Adipocyte (in vitro differentiated cells): ENCODE results near the gene PDSS2.
A peak's percentile ranks its signal among the peaks of the same experiment; 100 is the strongest.

ENCODE experiments used
- DNase-seq: peaks from one replicate; pipeline ENCODE4 v3.0.0-alpha.2; 2015; ENCODE audit warnings: low read depth
- H3K27me3 ChIP-seq: replicated peaks from 2 replicates; pipeline ENCODE4 v1.7.0; 2013; ENCODE audit warnings: mild to moderate bottlenecking, low read length, moderate library complexity; ENCODE audit not compliant: control insufficient read depth, insufficient read depth
- H3K36me3 ChIP-seq: 2 replicates; pipeline ENCODE4 v1.7.0; 2013; ENCODE audit warnings: low read length, mild to moderate bottlenecking, moderate library complexity; ENCODE audit not compliant: control insufficient read depth, insufficient read depth, severe bottlenecking
- H3K4me1 ChIP-seq: 2 replicates; pipeline ENCODE4 v1.7.0; 2013; ENCODE audit warnings: mild to moderate bottlenecking, low read length, moderate library complexity; ENCODE audit not compliant: control insufficient read depth, insufficient read depth
- H3K4me3 ChIP-seq: 2 replicates; pipeline ENCODE4 v1.7.0; 2013; ENCODE audit warnings: mild to moderate bottlenecking, low read length, moderate library complexity
- H3K9ac ChIP-seq: 2 replicates; pipeline ENCODE4 v1.7.0; 2013; ENCODE audit warnings: mild to moderate bottlenecking, low read length, moderate library complexity
- H3K9me3 ChIP-seq: 2 replicates; pipeline ENCODE4 v1.7.0; 2013; ENCODE audit warnings: mild to moderate bottlenecking, low read length, moderate library complexity; ENCODE audit not compliant: control insufficient read depth

Gene PDSS2

GRCh38 chr6:107459283-107460082 lies at the start of gene PDSS2:
PDSS2 (minus strand) TSS chr6:107459564; CDS start chr6:107459285, 279 bp downstream.
- Histone ChIP-seq H3K9ac (peak within 1 kb of the TSS; percentile 95), H3K27me3 (no peaks in the 10 kb centered on the region), H3K4me1 (peaks cover 10% of the 10 kb centered on the region)

GRCh38 chr6:107506145-107506544 lies 46.8 kb upstream of the PDSS2 start:
- peaks cover 4% of the 10 kb centered on the region for H3K36me3 ChIP-seq
- peaks cover 2% of the 10 kb centered on the region for H3K4me1 ChIP-seq
- H3K9ac ChIP-seq = no peak overlapping the region
- no peak overlapping the region for H3K4me3 ChIP-seq
- no peaks in the 10 kb centered on the region for H3K27me3 ChIP-seq
- no peaks in the 10 kb centered on the region for H3K9me3 ChIP-seq
- DNase-seq = no peak

More at GRCh38 chr6:107459283-107460082, at the start of gene PDSS2:
- no peaks in the 10 kb centered on the region for H3K36me3 ChIP-seq
- H3K4me3 ChIP-seq = peak within 1 kb of the TSS; percentile 93
- DNase-seq = peak; percentile 98
- H3K9me3 ChIP-seq = no peaks in the 10 kb centered on the region

DNA sequence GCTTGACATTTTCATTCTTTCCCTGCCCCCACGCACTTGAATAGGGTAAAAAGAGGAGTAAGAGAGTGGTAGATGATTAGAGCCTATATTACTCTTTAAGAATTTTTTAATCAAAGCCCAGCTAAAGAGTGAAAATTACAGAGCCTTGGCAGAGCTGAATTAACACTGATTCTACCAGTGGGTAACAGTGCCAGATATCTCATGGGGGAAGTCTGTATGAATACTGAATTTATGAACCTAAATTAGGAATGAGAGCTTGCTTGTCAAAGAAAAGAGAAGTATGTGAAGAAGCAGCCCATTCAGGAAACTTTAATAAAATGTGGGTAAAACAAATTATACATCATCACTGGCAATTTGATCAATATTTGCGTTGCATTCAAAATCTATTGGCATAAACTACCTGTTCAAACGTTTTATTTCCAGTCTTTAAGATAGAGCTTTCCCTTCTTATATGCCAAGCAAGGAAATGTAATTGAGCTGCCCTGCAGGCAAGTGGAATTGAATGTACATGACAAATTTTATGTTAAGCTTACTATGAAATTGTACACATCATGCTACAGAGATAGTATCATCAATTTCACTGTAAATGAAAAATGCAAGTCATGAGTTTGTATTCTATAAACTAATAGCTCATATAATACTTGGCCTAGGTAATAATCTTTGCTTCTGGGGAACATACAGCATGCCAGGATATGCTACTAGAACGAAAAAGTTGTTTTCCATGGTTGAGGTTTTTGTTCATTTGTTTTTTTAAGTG lies 45.1 kb upstream of the PDSS2 start:
- H3K9me3 ChIP-seq = no peaks in the 10 kb centered on the region
- DNase-seq = no peak

GRCh38 chr6:107496892-107497684 lies 37.7 kb upstream of the PDSS2 start:
- no peak overlapping the region for H3K4me3 ChIP-seq
- no peak for DNase-seq
- H3K9me3 ChIP-seq = no peaks in the 10 kb centered on the region
- peaks cover 74% of the 10 kb centered on the region for H3K4me1 ChIP-seq
- H3K36me3 ChIP-seq = no peaks in the 10 kb centered on the region
- no peak overlapping the region for H3K9ac ChIP-seq
- H3K27me3 ChIP-seq = no peaks in the 10 kb centered on the region

More for the DNA sequence above, 45.1 kb upstream of the PDSS2 start:
- Histone ChIP-seq H3K9ac (no peak overlapping the region), H3K36me3 (peaks cover 4% of the 10 kb centered on the region), H3K4me1 (peaks cover 2% of the 10 kb centered on the region), H3K27me3 (no peaks in the 10 kb centered on the region), H3K4me3 (no peak overlapping the region)

- Histone ChIP-seq H3K27me3 (no peaks in the 10 kb centered on the region), H3K9ac (peak overlapping the region; percentile 77), H3K4me3 (peak overlapping the region; percentile 71), H3K4me1 (peaks cover 82% of the 10 kb centered on the region), H3K9me3 (no peaks in the 10 kb centered on the region), H3K36me3 (no peaks in the 10 kb centered on the region)
- no peak for DNase-seq
These were observed 36.6 kb upstream of the PDSS2 start for GRCh38 chr6:107495971-107496370.

DNA sequence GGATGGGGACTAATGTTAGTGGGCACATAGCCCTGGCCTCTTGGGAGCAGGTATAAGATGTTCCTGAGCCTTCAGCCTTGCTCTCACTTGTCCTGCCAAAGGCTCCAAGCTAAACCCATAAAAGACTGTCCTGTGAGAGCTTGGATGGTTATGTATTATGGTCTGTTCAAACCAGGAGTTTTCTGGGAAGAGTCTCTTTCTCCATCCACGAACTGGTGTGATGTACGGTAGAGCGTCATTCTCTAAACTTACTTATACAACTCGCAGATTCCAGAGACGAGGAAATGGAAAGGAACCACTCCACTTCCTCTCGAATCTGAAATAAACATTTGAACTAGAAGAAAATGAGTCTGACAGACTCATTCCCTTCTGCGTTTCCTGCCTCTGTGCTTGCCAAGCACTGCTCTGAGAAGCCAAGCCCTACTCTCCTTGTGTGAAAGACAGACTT lies 35.9 kb upstream of the PDSS2 start:
- no peaks in the 10 kb centered on the region for H3K27me3 ChIP-seq
- no peaks in the 10 kb centered on the region for H3K36me3 ChIP-seq
- H3K9ac ChIP-seq = peak overlapping the region; percentile 77
- H3K4me1 ChIP-seq = peaks cover 82% of the 10 kb centered on the region
- peak overlapping the region; percentile 71 for H3K4me3 ChIP-seq
- DNase-seq = peak; percentile 25
- no peaks in the 10 kb centered on the region for H3K9me3 ChIP-seq

GRCh38 chr6:107493158-107494057 lies 34.0 kb upstream of the PDSS2 start:
- Histone ChIP-seq H3K27me3 (no peaks in the 10 kb centered on the region), H3K4me3 (peak overlapping the region; percentile 96), H3K9me3 (no peaks in the 10 kb centered on the region), H3K9ac (peak overlapping the region; percentile 87), H3K4me1 (peaks cover 73% of the 10 kb centered on the region), H3K36me3 (no peaks in the 10 kb centered on the region)
- DNase-seq = peak; percentile 74

GRCh38 chr6:107491760-107492660 lies 32.6 kb upstream of the PDSS2 start:
- H3K36me3 ChIP-seq = no peaks in the 10 kb centered on the region
- peaks cover 64% of the 10 kb centered on the region for H3K4me1 ChIP-seq
- H3K27me3 ChIP-seq = no peaks in the 10 kb centered on the region
- peak; percentile 92 for DNase-seq
- no peaks in the 10 kb centered on the region for H3K9me3 ChIP-seq
- peak overlapping the region; percentile 87 for H3K9ac ChIP-seq
- peak overlapping the region; percentile 96 for H3K4me3 ChIP-seq

- H3K4me1 ChIP-seq = peaks cover 56% of the 10 kb centered on the region
- H3K9ac ChIP-seq = peak overlapping the region; percentile 87
- H3K27me3 ChIP-seq = no peaks in the 10 kb centered on the region
- H3K36me3 ChIP-seq = no peaks in the 10 kb centered on the region
- H3K4me3 ChIP-seq = peak overlapping the region; percentile 96
- DNase-seq = peak; percentile 69
- H3K9me3 ChIP-seq = no peaks in the 10 kb centered on the region
These were observed 31.8 kb upstream of the PDSS2 start for GRCh38 chr6:107491138-107491609.
